SIG-M5 treated with dmso at 0.1 percent for 504 hours (cell line): ENCODE results near the gene XYLT1.

Experiments
- DNase-seq: peaks from one replicate; lab custom pipeline; 2025; ENCODE audit not compliant: unreplicated experiment; lab: John Stamatoyannopoulos, UW

Gene XYLT1

DNA sequence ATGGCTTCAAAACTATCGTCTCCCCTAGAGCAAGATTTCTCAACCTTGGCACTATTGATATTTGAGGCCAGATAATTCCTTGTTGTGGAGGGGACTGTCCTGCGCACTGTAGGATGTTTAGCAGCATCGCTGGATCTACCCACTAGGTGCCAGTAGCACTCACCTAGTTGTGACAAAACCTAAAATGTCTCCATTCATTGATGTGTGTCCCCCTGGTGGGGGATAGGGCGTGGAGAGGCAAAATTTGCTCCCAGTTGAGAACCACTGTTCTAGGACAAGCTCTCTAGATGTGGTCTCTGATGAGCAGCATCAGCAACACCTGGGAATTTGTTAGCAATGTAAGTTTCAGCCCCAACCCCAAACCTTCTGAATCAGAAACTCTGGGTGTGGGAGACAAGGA, 259.0 kb downstream of the XYLT1 start:
- peak; percentile 32 for DNase-seq

DNA sequence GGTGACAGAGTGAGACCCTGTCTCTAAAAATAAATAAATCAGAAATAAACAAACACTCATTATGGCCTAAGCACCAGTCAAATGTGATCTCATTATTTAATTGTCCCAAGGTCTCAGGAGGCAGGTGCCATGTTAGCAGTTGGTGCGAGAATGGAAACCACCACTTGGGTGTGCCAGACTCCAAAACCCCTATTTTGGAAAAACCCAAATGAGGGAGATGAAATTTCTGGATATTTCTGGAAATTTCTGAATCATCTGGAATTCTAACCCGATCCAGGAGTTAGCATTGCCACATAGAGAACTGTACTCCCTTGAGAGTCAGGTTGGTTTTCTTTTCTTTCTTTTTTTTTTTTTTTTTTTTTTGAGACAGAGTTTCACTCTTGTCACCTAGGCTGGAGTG, 264.0 kb downstream of the XYLT1 start:
- no peak for DNase-seq

DNA sequence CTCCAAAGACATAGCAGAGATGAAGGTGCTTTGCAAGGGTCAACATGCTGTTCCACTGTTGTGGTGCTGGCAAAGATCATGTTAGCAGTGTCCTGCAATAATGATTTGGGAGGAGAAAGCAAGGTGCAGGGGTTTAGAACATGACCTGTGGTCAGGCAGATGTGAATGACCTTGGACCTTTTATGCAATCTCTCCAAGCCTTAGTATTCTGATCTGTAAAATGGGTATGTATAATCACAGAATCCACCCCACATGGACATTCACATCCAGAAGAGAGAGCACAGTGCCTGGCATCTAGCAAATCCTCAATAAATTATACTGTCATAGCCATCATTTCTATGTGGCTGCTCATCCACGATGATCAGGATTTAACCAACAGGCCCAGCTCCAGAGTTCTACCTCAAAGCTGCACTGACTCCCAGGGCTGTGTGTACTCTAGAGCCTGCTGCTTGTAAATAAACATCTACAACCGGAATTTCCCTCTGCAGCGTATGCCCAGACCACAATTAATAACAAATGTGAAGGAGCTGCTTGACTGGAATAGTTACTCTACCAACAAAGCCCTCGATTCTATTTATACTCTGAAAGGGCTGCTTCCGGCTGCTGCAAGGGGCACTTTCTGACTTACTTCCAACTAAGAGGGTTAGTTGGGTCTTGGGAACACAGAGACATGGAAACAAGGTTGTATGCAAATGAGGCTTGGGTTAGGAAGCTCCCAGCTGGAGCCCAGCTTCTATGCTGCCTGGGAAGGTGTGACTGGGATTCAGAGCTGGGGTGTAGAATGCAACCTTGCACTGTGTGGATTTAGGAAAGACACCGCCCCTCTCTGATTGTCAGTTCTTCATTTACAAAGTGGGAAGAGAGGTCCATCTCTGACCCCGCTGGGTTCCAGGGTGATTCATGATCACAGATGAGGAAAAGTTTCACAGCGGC, 265.2 kb downstream of the XYLT1 start:
- no peak for DNase-seq

DNA sequence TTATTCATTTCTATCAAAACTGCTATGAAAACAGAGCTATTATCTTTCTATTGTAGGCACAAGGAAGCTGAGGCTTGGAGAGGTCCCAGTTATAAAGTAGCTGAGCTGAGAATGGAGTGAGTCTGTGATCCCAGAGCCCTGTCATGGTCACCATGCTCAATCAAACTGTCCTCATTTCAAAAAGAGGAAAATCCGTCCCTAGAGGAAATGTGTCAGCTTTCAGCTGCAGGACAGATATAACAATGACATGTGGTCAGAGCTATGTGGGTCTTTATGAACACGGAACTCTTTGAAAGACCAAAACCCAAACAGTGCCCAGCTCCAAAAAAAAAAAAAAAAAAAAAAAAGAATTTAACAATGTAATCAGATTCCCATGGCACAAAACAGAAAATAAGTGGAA, 266.1 kb downstream of the XYLT1 start:
- no peak for DNase-seq

DNA sequence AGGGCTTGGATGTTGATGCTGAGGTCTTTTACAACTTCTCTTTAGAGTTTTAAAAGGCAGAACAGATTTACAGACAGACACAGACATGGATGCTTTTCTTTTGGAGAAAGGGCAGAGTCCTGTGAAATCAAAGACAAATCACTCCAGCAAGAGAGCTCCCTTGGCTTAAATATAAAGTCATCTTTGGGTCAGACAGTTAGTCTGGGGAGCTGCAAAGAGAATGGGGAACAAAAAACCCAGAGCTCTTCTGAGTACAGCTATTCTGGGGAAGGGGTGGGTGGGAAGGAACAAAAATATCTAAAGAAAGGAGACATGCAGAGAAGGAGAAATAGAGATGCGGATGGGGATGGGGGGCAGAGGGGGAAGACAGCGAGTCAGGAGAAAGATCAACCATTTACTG, 266.6 kb downstream of the XYLT1 start:
- DNase-seq = no peak

DNA sequence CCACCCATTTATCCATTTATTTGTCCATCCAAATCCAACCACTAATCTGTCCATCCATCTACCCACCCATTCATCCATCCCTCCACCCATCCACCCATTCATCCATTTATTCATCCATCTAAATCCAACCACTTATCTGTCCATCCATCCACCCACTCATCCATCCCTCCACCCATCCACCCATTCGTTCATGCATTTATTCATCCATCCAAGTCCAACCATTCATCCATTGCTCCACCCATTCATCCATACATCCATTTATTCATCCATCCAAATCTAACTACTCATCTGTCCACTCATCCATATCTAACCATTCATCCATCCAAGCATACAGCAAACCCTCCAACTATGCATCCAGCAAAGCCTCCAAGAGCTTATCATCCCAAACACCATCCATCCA, 267.3 kb downstream of the XYLT1 start:
- no peak for DNase-seq

DNA sequence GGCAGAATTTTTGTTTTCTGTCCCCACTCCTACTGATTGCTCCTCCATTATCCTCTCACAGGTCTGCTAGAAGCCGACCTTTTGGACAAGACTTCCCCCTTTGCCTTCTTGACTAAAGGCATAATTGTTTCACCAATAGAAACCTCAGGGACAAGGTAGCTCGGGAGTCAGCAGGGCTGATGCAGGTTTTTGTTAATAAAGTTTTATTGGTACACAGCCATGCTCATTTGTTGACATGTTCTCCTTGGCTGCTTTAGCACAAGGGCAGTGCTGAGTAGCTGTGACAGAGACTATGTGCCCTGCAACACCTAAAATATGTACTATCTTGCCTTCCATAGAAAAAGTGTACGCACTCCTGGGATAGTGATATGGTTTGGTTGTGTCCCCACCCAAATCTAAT, 271.6 kb downstream of the XYLT1 start:
- no peak for DNase-seq

DNA sequence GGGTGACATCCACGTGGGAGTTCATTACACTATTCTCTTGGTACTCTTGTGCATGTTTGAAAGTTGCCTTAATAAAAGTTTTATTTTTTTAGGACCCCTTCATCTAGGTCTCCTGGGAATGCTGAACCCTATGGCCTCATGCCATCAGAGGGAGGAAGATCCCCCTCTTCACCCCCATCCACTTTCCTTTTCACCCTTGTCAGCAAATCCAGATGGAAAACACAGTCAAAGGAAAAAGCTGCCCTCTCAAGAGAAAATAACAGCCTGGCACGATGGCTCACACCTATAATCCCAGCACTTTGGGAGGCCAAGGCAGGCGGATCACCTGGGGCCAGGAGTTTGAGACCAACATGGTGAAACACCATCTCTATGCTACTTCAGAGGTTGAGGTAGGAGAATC, 274.2 kb downstream of the XYLT1 start:
- DNase-seq = no peak

DNA sequence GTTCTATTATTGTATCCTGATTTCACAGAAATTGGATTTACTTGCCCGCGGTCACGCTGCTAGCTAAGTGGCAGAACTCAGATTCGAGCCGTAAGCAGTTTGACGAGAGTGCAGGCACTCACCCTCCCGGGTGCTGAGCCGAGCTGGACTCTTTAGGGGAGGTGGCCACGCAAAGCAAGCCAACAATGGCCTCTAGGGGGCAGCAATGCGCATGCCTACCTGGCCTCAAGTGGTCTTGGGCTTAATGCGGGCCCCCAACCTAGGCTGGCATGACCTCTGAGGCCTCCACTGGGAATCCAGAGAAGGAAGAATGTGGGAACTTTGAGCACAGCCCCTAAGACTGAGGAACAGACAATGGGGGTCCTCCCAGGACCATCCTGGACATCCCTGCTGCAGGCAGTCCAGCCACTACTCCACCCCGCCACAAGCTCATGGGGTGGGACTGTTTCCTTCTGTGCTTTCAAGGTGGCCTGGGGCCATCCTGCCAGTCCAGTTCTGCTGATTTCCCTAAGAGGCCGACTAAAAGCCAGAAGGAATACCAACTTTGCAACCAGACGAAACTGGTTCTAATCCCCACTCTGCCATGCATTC, 276.5 kb downstream of the XYLT1 start:
- no peak for DNase-seq

DNA sequence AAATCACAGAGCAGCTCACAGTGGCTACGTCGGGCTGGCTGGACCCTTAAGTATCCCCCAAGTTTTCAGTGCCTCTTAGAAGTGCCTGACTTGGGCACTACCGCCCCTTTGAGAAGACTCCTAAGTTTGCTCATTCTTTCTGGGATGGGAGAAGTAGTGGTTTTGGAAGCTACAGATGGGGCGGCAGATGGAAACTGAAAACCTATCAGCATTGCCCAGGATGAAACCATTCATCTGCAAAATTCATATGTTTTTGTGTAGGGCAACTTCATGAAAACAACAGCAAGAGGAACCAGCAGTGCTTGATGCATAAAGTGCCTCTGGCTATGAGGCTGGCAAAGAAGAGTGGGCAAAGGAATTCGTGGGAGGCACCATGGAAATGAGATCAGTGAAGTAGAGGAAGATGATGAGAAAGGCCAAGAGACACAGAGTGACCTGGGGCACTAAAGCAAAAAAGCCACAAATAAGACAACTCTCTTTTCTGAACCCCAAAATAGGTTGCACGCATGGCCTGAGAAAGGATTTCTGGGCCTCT, 277.1 kb downstream of the XYLT1 start:
- no peak for DNase-seq

DNA sequence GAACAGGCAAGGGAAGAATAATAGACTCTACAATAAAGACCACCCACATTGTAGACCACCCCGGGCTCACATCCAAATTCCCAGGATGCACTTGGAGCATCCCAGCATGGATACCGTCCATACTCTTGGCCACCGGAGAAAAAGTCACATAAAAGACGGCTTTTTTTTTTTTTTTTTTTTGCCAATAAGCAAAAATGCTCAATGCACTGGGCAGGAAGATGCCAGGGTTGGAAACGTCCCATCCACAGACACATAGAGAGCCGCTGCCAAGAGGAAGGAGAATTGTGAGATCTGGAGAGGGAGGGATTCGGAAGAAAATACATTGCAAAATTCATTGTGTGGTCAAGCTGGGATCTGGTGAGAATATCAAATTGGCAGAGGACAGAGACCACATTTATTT, 286.7 kb downstream of the XYLT1 start:
- DNase-seq = no peak

DNA sequence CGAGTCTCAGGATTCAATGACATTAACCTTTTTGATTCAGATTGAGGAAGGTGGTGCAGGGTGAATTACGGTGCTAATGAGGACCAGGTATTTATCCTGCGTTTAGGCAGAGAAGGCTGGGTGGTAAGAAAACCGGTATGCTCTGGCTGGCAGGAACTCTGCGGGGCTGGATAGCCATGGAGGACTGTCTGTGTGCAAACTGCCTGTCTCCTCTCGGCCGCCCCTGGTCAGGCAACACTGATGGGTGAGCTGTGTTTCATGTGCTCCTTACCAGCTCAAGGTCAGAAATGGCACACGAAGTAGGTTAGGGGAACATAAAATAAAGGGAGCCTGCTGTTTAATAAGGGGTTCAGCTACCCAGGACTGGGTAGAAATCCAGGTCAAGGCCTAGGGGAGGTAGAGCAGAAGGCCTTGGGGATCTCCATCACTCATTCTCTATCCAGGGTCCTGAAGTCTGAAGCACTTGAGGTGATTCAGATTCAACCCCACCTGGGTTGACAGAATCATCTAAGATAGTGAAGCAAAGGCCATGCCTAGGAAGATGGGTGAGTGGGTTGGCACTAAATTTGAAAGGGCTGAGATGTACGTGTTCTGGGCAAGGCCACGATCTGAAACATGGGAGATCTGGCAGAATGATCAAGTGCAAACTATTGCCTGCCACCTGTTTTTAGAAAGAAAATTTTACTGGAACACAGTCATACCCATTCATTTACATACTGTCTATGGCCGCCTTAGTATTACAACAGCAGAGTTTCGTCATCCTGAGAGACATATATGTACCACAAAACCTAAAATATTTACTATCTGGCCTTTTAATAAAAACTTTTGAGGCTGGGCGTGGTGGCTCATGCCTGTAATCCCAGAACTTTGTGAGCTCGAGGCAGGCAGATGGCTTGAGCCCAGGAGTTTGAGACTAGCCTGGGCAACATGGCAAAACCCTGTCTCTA, 292.5 kb downstream of the XYLT1 start:
- DNase-seq = peak; percentile 21

DNA sequence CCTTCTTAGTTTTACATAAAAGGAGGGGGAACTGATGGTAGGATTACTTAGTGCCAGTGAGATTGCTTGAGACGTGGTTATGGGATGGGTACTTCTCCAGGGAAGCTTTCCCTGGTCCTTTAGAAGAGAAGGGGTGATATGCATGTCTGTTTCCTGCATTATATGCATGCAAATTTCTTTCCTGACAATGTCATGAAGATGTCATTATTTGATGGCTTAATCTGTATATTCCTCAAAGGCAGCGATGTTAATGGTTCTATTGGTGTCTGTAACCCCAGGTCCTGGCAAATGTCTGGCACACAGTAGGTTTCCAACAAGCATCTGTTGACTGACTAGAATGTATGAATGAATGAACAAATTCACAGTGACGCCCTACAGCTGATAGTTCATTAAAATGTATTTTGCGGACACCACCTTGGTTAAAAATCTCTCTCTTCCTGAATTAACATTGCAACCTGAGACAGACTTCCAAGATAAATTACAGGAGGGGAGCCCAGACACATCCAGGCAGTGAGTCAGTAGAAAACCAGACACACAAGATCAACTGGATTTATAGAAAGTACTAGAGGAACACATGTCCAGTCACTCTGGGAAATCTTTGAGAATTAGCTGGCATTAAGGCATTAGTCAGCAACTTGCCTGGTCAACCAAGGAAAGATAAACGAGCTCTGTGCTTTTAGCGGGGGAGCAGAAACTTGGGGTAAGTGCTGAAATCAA, 293.4 kb downstream of the XYLT1 start:
- DNase-seq = no peak

DNA sequence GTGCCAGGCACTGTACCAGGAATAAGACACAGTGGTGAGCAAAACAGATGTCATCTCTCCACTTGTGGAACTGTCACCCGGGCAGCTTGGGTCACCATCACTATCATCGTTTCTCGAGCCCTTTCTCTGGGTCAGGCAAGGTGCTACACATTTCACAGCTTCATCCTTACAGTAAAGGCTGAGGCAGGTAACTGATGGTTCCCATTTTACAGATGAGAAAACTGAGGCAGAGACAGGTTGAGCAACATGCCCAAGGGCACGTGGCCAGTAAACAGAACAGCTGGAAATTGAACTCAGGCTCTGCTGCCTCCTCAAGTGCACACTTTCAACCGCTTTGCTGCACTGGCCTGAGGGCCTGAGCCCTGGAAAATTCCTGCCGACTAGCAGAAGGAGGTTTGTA, 294.6 kb downstream of the XYLT1 start:
- DNase-seq = no peak

DNA sequence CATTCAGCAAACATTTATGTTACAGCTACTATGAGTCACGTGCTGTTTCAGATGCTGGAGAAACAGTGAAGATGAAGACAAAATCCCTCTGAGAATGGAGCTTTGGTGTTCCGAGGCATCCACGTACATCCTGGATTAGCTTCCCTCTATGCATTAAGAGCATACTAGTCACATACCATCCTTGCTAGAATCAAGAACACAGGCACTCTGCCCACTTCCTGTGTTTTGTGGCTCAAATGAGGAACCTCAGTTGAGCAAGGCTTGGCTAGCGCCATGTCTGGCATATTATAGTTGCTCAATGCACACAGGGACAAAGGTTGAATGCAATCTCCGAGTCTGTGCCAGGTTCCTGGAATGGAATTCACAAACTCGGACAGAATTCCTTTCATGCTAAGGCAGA, 297.5 kb downstream of the XYLT1 start:
- DNase-seq = peak; percentile 94

DNA sequence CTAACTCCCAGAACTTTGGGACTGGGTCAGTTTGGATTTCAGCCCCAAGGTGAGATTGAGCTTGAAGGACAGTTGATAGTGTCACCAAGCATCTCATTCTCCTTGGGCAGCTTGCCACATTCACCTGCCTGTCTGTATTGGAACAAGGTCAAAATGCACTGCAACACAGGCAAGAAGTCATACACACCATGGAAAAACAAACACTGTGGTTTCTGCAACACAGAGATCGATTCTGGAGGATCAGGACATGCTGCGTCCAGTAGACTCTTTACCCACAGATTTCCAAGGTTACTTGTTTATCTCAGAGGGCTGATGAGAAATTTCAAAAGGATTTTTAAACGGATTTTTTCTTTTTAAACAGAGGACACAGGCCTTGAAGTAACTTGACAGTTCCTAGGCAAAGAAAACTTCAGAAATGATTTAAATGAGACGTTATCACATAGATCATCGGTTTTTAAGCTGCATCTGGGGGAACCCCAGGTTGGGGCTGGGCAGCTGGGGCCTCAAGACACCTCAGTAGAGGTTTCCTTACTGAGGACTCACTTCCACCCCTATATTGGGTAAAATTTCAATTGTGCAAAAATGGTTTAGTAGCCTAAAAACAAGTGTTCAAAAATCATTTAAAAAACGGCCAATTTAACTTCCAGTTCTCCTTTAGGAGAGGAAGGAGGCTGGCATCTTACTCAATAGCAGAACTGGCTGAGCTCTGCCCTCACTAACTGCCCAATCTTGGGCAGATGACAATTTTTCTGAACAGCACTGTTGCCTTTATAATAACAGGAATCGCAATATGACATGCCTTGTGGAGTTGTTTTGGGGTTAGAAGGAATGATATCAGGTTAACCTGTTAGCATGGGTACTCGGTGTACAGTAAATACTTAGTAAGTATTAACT, 299.3 kb downstream of the XYLT1 start:
- peak; percentile 87 for DNase-seq

DNA sequence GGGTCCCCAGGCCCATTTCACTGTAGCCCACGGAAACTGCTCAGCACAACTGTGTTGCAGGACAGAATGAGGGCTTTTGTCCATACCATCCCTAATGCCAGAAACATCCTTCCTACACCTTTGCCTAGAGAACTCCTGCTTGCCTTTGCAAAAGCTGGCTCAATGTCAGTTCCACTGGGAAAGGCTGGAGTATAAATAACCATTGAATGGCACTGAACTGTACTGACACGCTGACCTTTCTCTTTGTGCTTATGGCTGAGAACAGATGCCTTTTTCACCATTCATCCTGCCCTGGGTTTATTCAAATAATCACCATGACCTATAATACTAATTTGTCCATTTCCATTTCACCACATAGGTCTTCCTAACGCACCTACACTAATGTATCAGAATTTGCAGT, 300.3 kb downstream of the XYLT1 start:
- DNase-seq = no peak

DNA sequence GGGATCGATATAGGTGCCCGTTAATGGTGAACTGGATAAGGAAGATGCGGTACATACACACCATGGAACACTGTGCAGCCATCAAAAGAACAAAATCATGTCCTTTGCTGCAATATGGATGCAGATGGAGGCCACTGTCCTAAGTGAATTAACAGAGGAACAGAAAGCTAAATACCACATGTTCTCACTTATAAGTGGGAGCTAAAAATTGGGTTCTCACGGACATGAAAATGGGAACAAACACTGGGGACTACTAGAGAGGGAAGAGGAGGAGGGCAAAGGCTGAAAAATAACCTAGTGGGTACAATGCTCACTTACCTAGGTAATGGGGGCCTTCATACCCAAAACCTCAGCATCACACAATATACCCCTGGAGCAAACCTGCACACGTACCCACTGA, 302.6 kb downstream of the XYLT1 start:
- no peak for DNase-seq

DNA sequence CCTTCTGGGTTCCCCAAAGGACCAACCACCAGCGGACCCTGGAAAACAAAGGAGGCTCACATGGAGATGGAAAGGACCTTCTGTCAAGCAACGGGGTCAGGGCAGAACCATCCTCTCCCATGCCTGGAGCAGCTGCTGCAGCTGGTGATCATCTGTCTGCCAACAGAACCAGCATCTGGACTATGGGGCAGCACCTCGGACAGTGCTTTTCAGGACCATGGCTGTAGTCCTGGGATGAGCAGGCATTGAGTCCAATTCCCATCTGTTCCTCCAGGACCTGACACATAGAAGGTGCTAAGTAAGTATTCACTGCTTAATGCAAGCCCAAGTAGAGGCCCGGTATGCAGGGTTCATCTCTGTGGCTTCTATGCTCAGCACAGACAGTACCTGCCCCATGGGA, 304.7 kb downstream of the XYLT1 start:
- no peak for DNase-seq

DNA sequence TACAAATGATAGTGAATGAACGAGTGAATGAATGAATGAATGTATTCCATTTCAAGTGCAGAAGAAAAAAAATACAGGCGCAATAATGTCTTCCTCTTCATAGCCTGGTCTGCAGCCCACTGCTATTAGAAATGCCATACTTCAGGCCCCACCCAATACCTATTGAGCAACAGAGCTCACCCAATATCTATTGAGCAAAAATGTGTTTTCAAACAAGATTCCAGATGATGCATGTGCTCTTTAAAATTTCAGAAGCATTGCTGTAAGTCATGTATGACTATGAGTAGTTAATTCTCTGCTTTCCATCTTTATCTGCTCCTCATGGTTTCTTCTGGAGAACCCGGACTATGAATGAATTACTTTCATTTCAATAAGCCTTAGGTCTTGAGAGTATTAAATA, 308.2 kb downstream of the XYLT1 start:
- peak; percentile 43 for DNase-seq
